HepG2 (cell line): ENCODE data around the gene CHN1. TPM values are rescaled to one million over a fixed set of nuclear protein-coding genes. Genes with fewer than 3 reads are reported as not detected.

Source experiments
- ERF ChIP-seq: IDR thresholded peaks from 2 replicates; pipeline ENCODE4 v1.6.1; 2018; ENCODE audit warnings: missing biosample characterization, missing genetic modification reagents
- FOXJ3 ChIP-seq: sonication (generic); formaldehyde crosslinking; IDR thresholded peaks from 2 replicates; pipeline ENCODE4 v1.4.0; 2020; ENCODE audit warnings: missing genetic modification reagents, mild to moderate bottlenecking, borderline replicate concordance
- KLF9 ChIP-seq: IDR thresholded peaks from 2 replicates; pipeline ENCODE4 v1.6.1; 2016; ENCODE audit warnings: low read depth
- MXD1 ChIP-seq: sonication (generic); formaldehyde crosslinking; IDR thresholded peaks from 2 replicates; pipeline ENCODE4 v1.4.0; 2020; ENCODE audit warnings: mild to moderate bottlenecking, missing genetic modification reagents
- NKX3-1 ChIP-seq: sonication (generic); formaldehyde crosslinking; IDR thresholded peaks from 2 replicates; pipeline ENCODE4 v1.5.0; 2020; ENCODE audit warnings: missing genetic modification reagents
- SMAD9 ChIP-seq: sonication (generic); formaldehyde crosslinking; IDR thresholded peaks from 2 replicates; pipeline ENCODE4 v1.5.1; 2020; ENCODE audit warnings: mild to moderate bottlenecking, missing genetic modification reagents
- SOX6 ChIP-seq, 2 experiments: fragments of 450-650 bp in 1 of 2; sonication (generic) in 1 of 2; formaldehyde crosslinking in 1 of 2; IDR thresholded peaks; 2 replicates each; pipeline versions ENCODE4 v1.4.0 to v1.6.1; 2017 to 2020; ENCODE audit warnings: antibody characterized with exemption in 1 of 2, mild to moderate bottlenecking in 1 of 2, missing genetic modification reagents in 1 of 2
- ZHX2 ChIP-seq, 2 experiments: sonication (generic) in 1 of 2; formaldehyde crosslinking in 1 of 2; IDR thresholded peaks; 2 replicates each; pipeline versions ENCODE4 v1.6.1 to v1.9.0; 2014 to 2022; ENCODE audit warnings: antibody characterized with exemption in 1 of 2, borderline replicate concordance in 1 of 2, inconsistent platforms in 1 of 2, low read depth in 1 of 2, missing genetic modification reagents in 1 of 2
- ZNF142 ChIP-seq: sonication (generic); formaldehyde crosslinking; IDR thresholded peaks from 2 replicates; pipeline ENCODE4 v1.4.0; 2020; ENCODE audit warnings: missing genetic modification reagents
- ZNF331 ChIP-seq: sonication (generic); formaldehyde crosslinking; IDR thresholded peaks from 2 replicates; pipeline ENCODE4 v1.4.0; 2020; ENCODE audit warnings: missing genetic modification reagents
- ZNF34 ChIP-seq: sonication (generic); formaldehyde crosslinking; IDR thresholded peaks from 2 replicates; pipeline ENCODE4 v1.4.0; 2020; ENCODE audit warnings: mild to moderate bottlenecking, missing genetic modification reagents, borderline replicate concordance
- polyA plus RNA-seq, 8 experiments: library from polyadenylated mRNA; depleted of rRNA in 3 of 8; stranded (reverse) in 7 of 8; unstranded in 1 of 8; fragments of >200 nt; fragmentation: Illumina TruSeq in 4 of 8; extraction: Trizol in 4 of 8; gene quantifications; 2 replicates each; pipeline versions ENCODE4 v1.2.1 to v1.2.3, GENCODE V29; 2011 to 2016; ENCODE audit warnings: low read depth in 4 of 8, missing spikeins in 1 of 8, mixed read lengths in 1 of 8; ENCODE audit not compliant: insufficient read depth in 1 of 8
- total RNA-seq, 5 experiments: library from RNA; depleted of rRNA; stranded (reverse); fragments of >200 nt; fragmentation: Illumina TruSeq; extraction: Trizol; gene quantifications; 2 replicates each; pipeline ENCODE4 v1.2.3, GENCODE V29; 2016; ENCODE audit warnings: low read depth in 1 of 5
- TF ChIP-seq, protein P1 (sequence below): sonication (generic); formaldehyde crosslinking; IDR thresholded peaks from 2 replicates; pipeline ENCODE4 v1.5.0; 2020; ENCODE audit warnings: mild to moderate bottlenecking, missing genetic modification reagents

The CHN1 gene
- total and polyA plus RNA-seq, 2 of the 13 experiments (the other 11 are each of a cell fraction or from before 2014, with no cell fraction given) = 2.8 to 3.5 TPM

- TF ChIP-seq SMAD9 (CRISPR knock-in tag) = no peak
- no peak for TF ChIP-seq ZHX2 (IDR thresholded peaks at IDR 0.05; ENCODE audit: low read depth)
- peak; percentile 50; the same call in 1 of the 2 replicates for TF ChIP-seq ZHX2 (CRISPR knock-in tag; IDR thresholded peaks at IDR 0.05; ENCODE audit: borderline replicate concordance)
- TF ChIP-seq ZNF142 (CRISPR knock-in tag) = 0 out of 2 replicates have a peak, but pooled peaks have one; percentile 45
- TF ChIP-seq SOX6 (IDR thresholded peaks at IDR 0.05) = no peak
- TF ChIP-seq SOX6 (CRISPR knock-in tag; IDR thresholded peaks at IDR 0.05) = peak; percentile 39; the same call in 1 of the 2 replicates
- TF ChIP-seq, protein P1, sequence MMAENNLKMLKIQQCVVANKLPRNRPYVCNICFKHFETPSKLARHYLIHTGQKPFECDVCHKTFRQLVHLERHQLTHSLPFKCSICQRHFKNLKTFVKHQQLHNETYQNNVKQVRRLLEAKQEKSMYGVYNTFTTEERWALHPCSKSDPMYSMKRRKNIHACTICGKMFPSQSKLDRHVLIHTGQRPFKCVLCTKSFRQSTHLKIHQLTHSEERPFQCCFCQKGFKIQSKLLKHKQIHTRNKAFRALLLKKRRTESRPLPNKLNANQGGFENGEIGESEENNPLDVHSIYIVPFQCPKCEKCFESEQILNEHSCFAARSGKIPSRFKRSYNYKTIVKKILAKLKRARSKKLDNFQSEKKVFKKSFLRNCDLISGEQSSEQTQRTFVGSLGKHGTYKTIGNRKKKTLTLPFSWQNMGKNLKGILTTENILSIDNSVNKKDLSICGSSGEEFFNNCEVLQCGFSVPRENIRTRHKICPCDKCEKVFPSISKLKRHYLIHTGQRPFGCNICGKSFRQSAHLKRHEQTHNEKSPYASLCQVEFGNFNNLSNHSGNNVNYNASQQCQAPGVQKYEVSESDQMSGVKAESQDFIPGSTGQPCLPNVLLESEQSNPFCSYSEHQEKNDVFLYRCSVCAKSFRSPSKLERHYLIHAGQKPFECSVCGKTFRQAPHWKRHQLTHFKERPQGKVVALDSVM (CRISPR knock-in tag) = 0 out of 2 replicates have a peak, but pooled peaks have one; percentile 33
- 0 out of 2 replicates have a peak, but pooled peaks have one; percentile 13 for TF ChIP-seq ERF (CRISPR knock-in tag)
- TF ChIP-seq ZNF34 (CRISPR knock-in tag) = no peak
- peak; percentile 57; the same call in 1 of the 2 replicates for TF ChIP-seq NKX3-1
- no peak for TF ChIP-seq MXD1 (CRISPR knock-in tag)
- 0 out of 2 replicates have a peak, but pooled peaks have one; percentile 61 for TF ChIP-seq KLF9
- 0 out of 2 replicates have a peak, but pooled peaks have one; percentile 14 for TF ChIP-seq ZNF331 (CRISPR knock-in tag)
- peak; percentile 52; the same call in 1 of the 2 replicates for TF ChIP-seq FOXJ3 (CRISPR knock-in tag)
These were observed 25.4 kb upstream of the CHN1 start (continued) for GRCh38 chr2:175030380-175031271.
